CD4-positive, alpha-beta T cell (primary cell): ENCODE data around the gene SLC23A2. TPM values are rescaled to one million over a fixed set of nuclear protein-coding genes. Genes with fewer than 3 reads are reported as not detected.

Experiments used
- ATAC-seq: fragments of 200-7000 bp; cut with Tn5 transposase; one replicate; pipeline ENCODE4 v1.10.0; 2022; ENCODE audit warnings: mild to moderate bottlenecking; ENCODE audit not compliant: poor library complexity
- CTCF ChIA-PET: fragments of 350-600 bp; sonication (Branson Sonifier 250); formaldehyde crosslinking; loops from one replicate; lab custom pipeline; 2021; ENCODE audit warnings: antibody characterized with exemption, inconsistent platforms; lab: Charles Lee
- POLR2A ChIA-PET: fragments of 350-600 bp; sonication (Branson Sonifier 250); formaldehyde crosslinking; loops from one replicate; lab custom pipeline; 2021; ENCODE audit warnings: antibody characterized with exemption, inconsistent platforms; lab: Charles Lee
- DNase-seq, 14 experiments: peaks; one replicate each; pipeline ENCODE4 v3.0.0-alpha.2; 2013 to 2020; ENCODE audit warnings: mixed read lengths in 2 of 14
- H3K27ac ChIP-seq, 2 donors: one replicate each; pipeline versions ENCODE4 v1.5.1 to v1.7.0; 2013; ENCODE audit warnings: low read length in 2 of 2, low read depth in 1 of 2, mild to moderate bottlenecking in 1 of 2
- H3K27me3 ChIP-seq, 2 experiments: 1 replicate in 1 of 2; 2 replicates in 1 of 2; pipeline versions ENCODE4 v1.6.1 to v1.7.0; 2013; ENCODE audit warnings: low read length in 2 of 2, control low read depth in 1 of 2, mild to moderate bottlenecking in 1 of 2, moderate library complexity in 1 of 2; ENCODE audit not compliant: insufficient read depth in 2 of 2, control insufficient read depth in 1 of 2
- H3K36me3 ChIP-seq: one replicate; pipeline ENCODE4 v1.6.1; 2013; ENCODE audit warnings: low read length, control low read depth; ENCODE audit not compliant: insufficient read depth
- H3K4me1 ChIP-seq: one replicate; pipeline ENCODE4 v1.6.1; 2013; ENCODE audit warnings: low read length, control low read depth; ENCODE audit not compliant: insufficient read depth
- H3K4me3 ChIP-seq: one replicate; pipeline ENCODE4 v1.5.1; 2013; ENCODE audit warnings: mild to moderate bottlenecking, low read length, moderate library complexity
- H3K9me3 ChIP-seq, 2 experiments: 1 replicate in 1 of 2; 2 replicates in 1 of 2; pipeline versions ENCODE4 v1.6.1 to v1.7.0; 2013; ENCODE audit warnings: low read length in 2 of 2, mild to moderate bottlenecking in 2 of 2, control low read depth in 1 of 2, moderate library complexity in 1 of 2; ENCODE audit not compliant: control insufficient read depth in 1 of 2, insufficient read depth in 1 of 2
- H3K27ac Mint-ChIP-seq: one replicate; pipeline ENCODE4 v1.8.0; 2020; ENCODE audit warnings: mixed read lengths
- H3K27me3 Mint-ChIP-seq: one replicate; pipeline ENCODE4 v1.8.0; 2021; ENCODE audit warnings: mixed read lengths
- H3K36me3 Mint-ChIP-seq: one replicate; pipeline ENCODE4 v1.8.0; 2021; ENCODE audit warnings: low read depth, mixed read lengths
- H3K4me1 Mint-ChIP-seq: one replicate; pipeline ENCODE4 v1.8.0; 2021; ENCODE audit warnings: low read depth, mixed read lengths
- H3K4me3 Mint-ChIP-seq: one replicate; pipeline ENCODE4 v1.8.0; 2020; ENCODE audit warnings: mild to moderate bottlenecking, mixed read lengths
- H3K9me3 Mint-ChIP-seq: one replicate; pipeline ENCODE4 v1.8.0; 2020; ENCODE audit warnings: mixed read lengths
- CTCF ChIP-seq: fragments of 200-600 bp; IDR thresholded peaks from one replicate; pipeline ENCODE4 v1.8.0; 2022; ENCODE audit warnings: antibody characterized with exemption, mild to moderate bottlenecking
- intact Hi-C, 2 experiments: fragments of 100-400 bp; cut with DNase I in 1 of 2; cut with micrococcal nuclease in 1 of 2; formaldehyde crosslinking; loops; one replicate each; pipeline versions ENCODE4 v1.15.1 to v1.9.0; 2023 to 2025; cut with DNase I, micrococcal nuclease
- total RNA-seq, 174 experiments: library from RNA in 2 of 174; stranded (reverse) in 2 of 174; gene quantifications; one replicate each; pipeline ENCODE4 v1.2.3 and lab custom pipeline; 2021 to 2026

SLC23A2 gene
- total RNA-seq, 2 experiments from 2014 or later: 22.8 to 23.0 TPM

- Mint-ChIP-seq H3K27ac (no peak overlapping the region), H3K36me3 (peaks cover 56% of the 10 kb centered on the region), H3K9me3 (no peaks in the 10 kb centered on the region), H3K4me1 (peaks cover 7% of the 10 kb centered on the region), H3K27me3 (no peaks in the 10 kb centered on the region), H3K4me3 (no peak overlapping the region)
- H3K27ac ChIP-seq: no peak overlapping the region
- H3K27me3 ChIP-seq: no peaks in the 10 kb centered on the region
- H3K4me3 ChIP-seq: no peak overlapping the region
- H3K4me1 ChIP-seq: no peaks in the 10 kb centered on the region
- intact Hi-C loops: no loop called here
- DNase-seq (no peak), ATAC-seq (no peak)
- H3K36me3 ChIP-seq: peaks cover 35% of the 10 kb centered on the region
- ChIA-PET CTCF (no interaction called here), POLR2A (no interaction called here)
- TF ChIP-seq CTCF: no peak
- no peaks in the 10 kb centered on the region for H3K9me3 ChIP-seq
These were observed 105.1 kb downstream of the SLC23A2 start for GRCh38 chr20:4896119-4896702.

GRCh38 chr20:4894981-4895381 lies 106.3 kb downstream of the SLC23A2 start:
- Histone ChIP-seq H3K27ac (no peak overlapping the region), H3K36me3 (peaks cover 27% of the 10 kb centered on the region), H3K9me3 (no peaks in the 10 kb centered on the region), H3K4me3 (no peak overlapping the region), H3K27me3 (no peaks in the 10 kb centered on the region), H3K4me1 (no peaks in the 10 kb centered on the region)
- Mint-ChIP-seq H3K4me1 (peaks cover 7% of the 10 kb centered on the region), H3K4me3 (no peak overlapping the region), H3K36me3 (peaks cover 56% of the 10 kb centered on the region), H3K9me3 (no peaks in the 10 kb centered on the region), H3K27me3 (no peaks in the 10 kb centered on the region), H3K27ac (no peak overlapping the region)
- ATAC-seq: no peak
- intact Hi-C loops: no loop called here
- no peak for TF ChIP-seq CTCF
- no peak for DNase-seq
- ChIA-PET POLR2A (no interaction called here), CTCF (no interaction called here)

GRCh38 chr20:4894409-4894808 lies 106.9 kb downstream of the SLC23A2 start:
- H3K4me3 ChIP-seq: no peak overlapping the region
- no peaks in the 10 kb centered on the region for H3K4me1 ChIP-seq
- Mint-ChIP-seq H3K4me3 (no peak overlapping the region), H3K9me3 (no peaks in the 10 kb centered on the region), H3K27me3 (no peaks in the 10 kb centered on the region), H3K27ac (no peak overlapping the region), H3K4me1 (peaks cover 7% of the 10 kb centered on the region), H3K36me3 (peaks cover 56% of the 10 kb centered on the region)
- no peak overlapping the region for H3K27ac ChIP-seq
- CTCF ChIA-PET: no interaction called here
- H3K27me3 ChIP-seq: no peaks in the 10 kb centered on the region
- ATAC-seq (no peak), DNase-seq (no peak)
- intact Hi-C loops: no loop called here
- no peaks in the 10 kb centered on the region for H3K9me3 ChIP-seq
- no peak for TF ChIP-seq CTCF
- H3K36me3 ChIP-seq: peaks cover 27% of the 10 kb centered on the region
- POLR2A ChIA-PET: no interaction called here
